CD14-positive monocyte (primary cell): ENCODE measurements around the gene SIPA1L3. TPM values are rescaled to one million over a fixed set of nuclear protein-coding genes. Genes with fewer than 3 reads are reported as not detected.

Experiments
- DNase-seq, 3 donors: peaks; one replicate each; pipeline ENCODE4 v3.0.0-alpha.2; 2011 to 2022
- H2AFZ ChIP-seq: 2 replicates; pipeline ENCODE4 v1.6.0; 2012; ENCODE audit warnings: mild to moderate bottlenecking, low read depth, low read length, inconsistent platforms; ENCODE audit not compliant: insufficient read depth, poor library complexity, severe bottlenecking
- H3K27ac ChIP-seq, 2 donors: 1 replicate in 1 of 2; 2 replicates in 1 of 2; pipeline ENCODE4 v1.5.1; 2012 to 2013; ENCODE audit warnings: low read length in 2 of 2, control low read depth in 1 of 2, inconsistent platforms in 1 of 2, low read depth in 1 of 2, mild to moderate bottlenecking in 1 of 2
- H3K27me3 ChIP-seq, 2 donors: one replicate each; pipeline versions ENCODE4 v1.6.0 to v1.6.1; 2011 to 2013; ENCODE audit warnings: low read length in 2 of 2; ENCODE audit not compliant: control insufficient read depth in 2 of 2, insufficient read depth in 2 of 2
- H3K36me3 ChIP-seq, 2 donors: replicated peaks in 1 of 2; 1 replicate in 1 of 2; 2 replicates in 1 of 2; pipeline versions ENCODE4 v1.5.1 to v1.6.1; 2012 to 2013; ENCODE audit warnings: low read length in 2 of 2, control low read depth in 1 of 2, inconsistent platforms in 1 of 2, mild to moderate bottlenecking in 1 of 2; ENCODE audit not compliant: insufficient read depth in 2 of 2, control insufficient read depth in 1 of 2
- H3K4me1 ChIP-seq, 2 donors: 1 replicate in 1 of 2; 2 replicates in 1 of 2; pipeline versions ENCODE4 v1.5.1 to v1.6.1; 2012 to 2013; ENCODE audit warnings: low read length in 2 of 2, control low read depth in 1 of 2, inconsistent platforms in 1 of 2, mild to moderate bottlenecking in 1 of 2, moderate library complexity in 1 of 2; ENCODE audit not compliant: insufficient read depth in 2 of 2, control insufficient read depth in 1 of 2
- H3K4me2 ChIP-seq: replicated peaks from 2 replicates; pipeline ENCODE3; 2012; ENCODE audit warnings: low read length, moderate library complexity, mild to moderate bottlenecking; ENCODE audit not compliant: poor library complexity, severe bottlenecking; ENCODE audit errors: extremely low read depth
- H3K4me3 ChIP-seq, 3 experiments: fragments of 200-600 bp in 1 of 3; sonication (generic) in 1 of 3; replicated peaks in 1 of 3; 1 replicate in 2 of 3; 2 replicates in 1 of 3; pipeline ENCODE4 v1.5.1; 2011 to 2013; ENCODE audit warnings: low read length in 3 of 3, mild to moderate bottlenecking in 3 of 3, control low read depth in 2 of 3, low read depth in 2 of 3, inconsistent platforms in 1 of 3, moderate library complexity in 1 of 3
- H3K79me2 ChIP-seq: 2 replicates; pipeline ENCODE4 v1.6.0; 2012; ENCODE audit warnings: mild to moderate bottlenecking, control low read depth, inconsistent platforms, low read length, moderate library complexity; ENCODE audit not compliant: insufficient read depth
- H3K9ac ChIP-seq: 2 replicates; pipeline ENCODE4 v1.6.0; 2017; ENCODE audit warnings: low read length, mild to moderate bottlenecking; ENCODE audit not compliant: insufficient read depth, poor library complexity, severe bottlenecking
- H3K9me3 ChIP-seq, 2 donors: replicated peaks in 1 of 2; 1 replicate in 1 of 2; 2 replicates in 1 of 2; pipeline versions ENCODE4 v1.5.1 to v1.6.1; 2012 to 2013; ENCODE audit warnings: low read length in 2 of 2, control low read depth in 1 of 2; ENCODE audit not compliant: control insufficient read depth in 1 of 2, insufficient read depth in 1 of 2
- H4K20me1 ChIP-seq: 2 replicates; pipeline ENCODE4 v1.6.0; 2012; ENCODE audit warnings: mild to moderate bottlenecking, low read length, control low read depth, moderate library complexity; ENCODE audit not compliant: insufficient read depth
- H3K27ac Mint-ChIP-seq, 7 donors: one replicate each; pipeline ENCODE4 v1.8.0; 2020; ENCODE audit warnings: mild to moderate bottlenecking in 7 of 7, mixed read lengths in 7 of 7, moderate library complexity in 6 of 7, inconsistent platforms in 2 of 7
- H3K27me3 Mint-ChIP-seq, 3 donors: one replicate each; pipeline ENCODE4 v1.8.0; 2021 to 2022; ENCODE audit warnings: low read depth in 3 of 3, mild to moderate bottlenecking in 3 of 3, mixed read lengths in 3 of 3, moderate library complexity in 3 of 3, inconsistent platforms in 1 of 3
- H3K36me3 Mint-ChIP-seq, 2 donors: one replicate each; pipeline ENCODE4 v1.8.0; 2020; ENCODE audit warnings: mixed read lengths in 2 of 2, inconsistent platforms in 1 of 2, mild to moderate bottlenecking in 1 of 2
- H3K4me1 Mint-ChIP-seq: one replicate; pipeline ENCODE4 v1.8.0; 2020; ENCODE audit warnings: mild to moderate bottlenecking, mixed read lengths
- H3K4me3 Mint-ChIP-seq, 2 donors: one replicate each; pipeline ENCODE4 v1.8.0; 2020; ENCODE audit warnings: mild to moderate bottlenecking in 2 of 2, mixed read lengths in 2 of 2, moderate library complexity in 1 of 2
- H3K9me3 Mint-ChIP-seq, 7 donors: one replicate each; pipeline ENCODE4 v1.8.0; 2020 to 2022; ENCODE audit warnings: mixed read lengths in 7 of 7, mild to moderate bottlenecking in 6 of 7, moderate library complexity in 6 of 7, inconsistent platforms in 2 of 7
- WGBS: methylation state at CpG from one replicate; pipeline ENCODE4 v1.1.5; 2013; ENCODE audit warnings: missing lambda C conversion rate; ENCODE audit not compliant: insufficient coverage; 5-methylcytosine and 5-hydroxymethylcytosine counted together
- intact Hi-C, 2 donors: fragments of 100-400 bp; cut with micrococcal nuclease; formaldehyde crosslinking; loops; one replicate each; pipeline versions ENCODE4 v1.15.0 to v1.15.1; 2023
- polyA plus RNA-seq, 3 donors: library from polyadenylated mRNA; depleted of rRNA in 1 of 3; unstranded in 2 of 3; stranded (reverse) in 1 of 3; fragments of 300-500 nt in 2 of 3; fragments of >200 nt in 1 of 3; fragmentation: Illumina TruSeq in 2 of 3; gene quantifications; 1 replicate in 2 of 3; 2 replicates in 1 of 3; pipeline ENCODE4 v1.2.3, GENCODE V29; 2012 to 2021
- TF ChIP-seq, protein P1 (sequence below): fragments of 200-600 bp; IDR thresholded peaks from one replicate; pipeline ENCODE4 v1.8.0; 2022; ENCODE audit warnings: antibody characterized with exemption, mild to moderate bottlenecking

The SIPA1L3 gene
- polyA plus RNA-seq, 3 donors, result 0.55 to 4.5 (median 0.99) TPM

DNA sequence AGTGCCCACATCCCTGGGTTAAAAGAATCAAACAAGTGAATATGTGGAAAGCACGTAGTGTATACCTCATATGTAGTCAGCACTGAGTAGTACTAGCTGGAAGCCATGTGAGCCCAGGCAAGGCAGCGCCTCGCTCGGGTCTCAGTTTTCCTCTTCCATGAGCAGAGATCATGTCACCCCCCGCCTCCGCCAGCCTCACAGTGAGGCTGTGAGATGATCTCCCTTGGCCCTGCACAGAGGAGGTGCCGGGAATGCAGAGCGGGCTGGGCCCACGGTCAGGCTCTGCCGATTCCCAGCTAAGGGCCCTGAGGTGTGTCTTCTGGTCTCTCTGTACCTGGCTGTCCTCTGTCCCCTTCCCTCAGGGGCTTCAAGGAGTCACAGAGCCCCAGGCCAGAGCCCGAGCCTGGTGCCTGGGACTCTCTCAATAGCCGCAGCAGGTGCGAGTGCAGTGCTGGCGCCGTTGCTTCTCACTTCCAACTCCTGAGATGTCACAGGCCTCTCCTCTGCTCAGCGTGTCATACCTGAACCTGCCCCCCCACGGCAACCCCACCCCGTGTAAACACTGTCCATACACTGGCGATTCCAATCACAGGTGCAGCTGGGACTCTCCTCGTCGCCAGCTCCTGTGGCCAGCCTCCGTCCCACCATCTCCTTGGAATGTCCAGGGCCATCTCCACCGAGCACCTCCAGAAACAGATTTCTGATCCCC lies 290.1 kb downstream of the SIPA1L3 start:
- Histone ChIP-seq H3K27me3 (no peaks in the 10 kb centered on the region), H3K4me2 (no peak overlapping the region), H3K79me2 (no peaks in the 10 kb centered on the region), H3K27ac (no peak overlapping the region), H3K4me1 (no peaks in the 10 kb centered on the region), H2AFZ (no peak overlapping the region), H3K9ac (no peak overlapping the region), H3K36me3 (peaks cover 8 to 13% of the 10 kb centered on the region in 2 donors), H4K20me1 (no peaks in the 10 kb centered on the region), H3K4me3 (no peak overlapping the region), H3K9me3 (no peaks in the 10 kb centered on the region)
- H3K4me1 Mint-ChIP-seq, result peaks cover 2% of the 10 kb centered on the region
- H3K4me3 Mint-ChIP-seq, result no peak overlapping the region
- H3K27me3 Mint-ChIP-seq, result peaks cover 0 to 2% (median 0%) of the 10 kb centered on the region in 3 donors
- no peak for DNase-seq
- intact Hi-C loops, result no loop called here
- H3K9me3 Mint-ChIP-seq, result peaks cover 0 to 15% (median 4%) of the 10 kb centered on the region in 7 donors
- H3K36me3 Mint-ChIP-seq, result peaks cover 36 to 52% of the 10 kb centered on the region in 2 donors
- H3K27ac Mint-ChIP-seq, result no peak overlapping the region
- WGBS, result 98% methylated on average over 23 of the region's 23 CpGs
- TF ChIP-seq, protein P1, sequence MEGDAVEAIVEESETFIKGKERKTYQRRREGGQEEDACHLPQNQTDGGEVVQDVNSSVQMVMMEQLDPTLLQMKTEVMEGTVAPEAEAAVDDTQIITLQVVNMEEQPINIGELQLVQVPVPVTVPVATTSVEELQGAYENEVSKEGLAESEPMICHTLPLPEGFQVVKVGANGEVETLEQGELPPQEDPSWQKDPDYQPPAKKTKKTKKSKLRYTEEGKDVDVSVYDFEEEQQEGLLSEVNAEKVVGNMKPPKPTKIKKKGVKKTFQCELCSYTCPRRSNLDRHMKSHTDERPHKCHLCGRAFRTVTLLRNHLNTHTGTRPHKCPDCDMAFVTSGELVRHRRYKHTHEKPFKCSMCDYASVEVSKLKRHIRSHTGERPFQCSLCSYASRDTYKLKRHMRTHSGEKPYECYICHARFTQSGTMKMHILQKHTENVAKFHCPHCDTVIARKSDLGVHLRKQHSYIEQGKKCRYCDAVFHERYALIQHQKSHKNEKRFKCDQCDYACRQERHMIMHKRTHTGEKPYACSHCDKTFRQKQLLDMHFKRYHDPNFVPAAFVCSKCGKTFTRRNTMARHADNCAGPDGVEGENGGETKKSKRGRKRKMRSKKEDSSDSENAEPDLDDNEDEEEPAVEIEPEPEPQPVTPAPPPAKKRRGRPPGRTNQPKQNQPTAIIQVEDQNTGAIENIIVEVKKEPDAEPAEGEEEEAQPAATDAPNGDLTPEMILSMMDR, result no peak

DNA sequence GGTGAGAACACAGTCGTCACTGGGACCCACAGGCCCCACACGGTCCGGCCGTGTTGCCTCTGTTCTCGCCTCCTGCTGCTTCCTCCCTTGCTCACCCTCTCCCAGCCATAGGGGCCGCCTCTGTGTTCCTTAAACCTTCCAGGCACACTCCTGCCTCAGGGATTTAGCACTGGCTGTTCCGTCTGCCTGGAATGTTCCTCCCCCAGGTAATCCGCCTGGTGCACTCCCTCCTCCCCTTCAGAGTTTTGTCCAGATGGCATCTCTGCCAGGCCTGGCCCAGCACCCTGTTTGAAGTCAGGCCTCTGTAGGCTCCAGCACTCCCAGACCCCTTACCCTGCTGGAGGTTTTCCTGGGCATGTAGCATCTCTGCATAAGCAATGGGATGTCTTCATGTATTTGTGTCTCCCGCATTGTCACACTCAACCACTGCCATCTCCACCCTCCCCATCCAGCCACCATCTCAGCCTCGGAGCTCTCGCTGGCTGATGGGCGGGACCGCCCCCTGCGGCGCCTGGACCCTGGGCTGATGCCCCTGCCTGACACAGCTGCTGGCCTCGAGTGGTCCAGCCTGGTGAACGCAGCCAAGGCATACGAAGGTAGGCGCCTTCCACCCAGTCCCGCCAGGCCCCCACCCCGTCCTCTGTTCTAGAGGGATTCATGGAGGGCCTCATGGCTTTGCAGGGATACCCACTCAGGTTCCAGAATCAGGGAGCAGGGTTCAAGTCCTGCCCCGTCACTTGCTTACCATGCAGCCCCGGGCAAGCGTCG lies 291.1 kb downstream of the SIPA1L3 start:
- TF ChIP-seq, protein P1, result no peak
- Histone ChIP-seq H3K36me3 (peaks cover 13 to 18% of the 10 kb centered on the region in 2 donors), H3K9me3 (no peaks in the 10 kb centered on the region), H3K79me2 (no peaks in the 10 kb centered on the region), H4K20me1 (no peaks in the 10 kb centered on the region), H2AFZ (no peak overlapping the region), H3K4me1 (no peaks in the 10 kb centered on the region), H3K27me3 (no peaks in the 10 kb centered on the region), H3K9ac (no peak overlapping the region), H3K4me2 (no peak overlapping the region), H3K27ac (no peak overlapping the region), H3K4me3 (no peak overlapping the region)
- Mint-ChIP-seq H3K27me3 (peaks cover 0 to 2% (median 0%) of the 10 kb centered on the region in 3 donors), H3K9me3 (peaks cover 0 to 15% (median 4%) of the 10 kb centered on the region in 7 donors), H3K36me3 (peaks cover 39 to 57% of the 10 kb centered on the region in 2 donors), H3K27ac (peak overlapping the region in 1 of 7 donors; percentile 2), H3K4me1 (peaks cover 2% of the 10 kb centered on the region), H3K4me3 (no peak overlapping the region)
- no peak for DNase-seq
- intact Hi-C loops, result no loop called here
- 97% methylated on average over 25 of the region's 25 CpGs for WGBS
